ENCODE measurements around the gene LSR. TPM values are rescaled to one million over a fixed set of nuclear protein-coding genes. Genes with fewer than 3 reads are reported as not detected.

LSR gene
- total RNA-seq, 4 donors from 2014 or later, result 36.5 to 85.3 (median 61.8) TPM

DNA sequence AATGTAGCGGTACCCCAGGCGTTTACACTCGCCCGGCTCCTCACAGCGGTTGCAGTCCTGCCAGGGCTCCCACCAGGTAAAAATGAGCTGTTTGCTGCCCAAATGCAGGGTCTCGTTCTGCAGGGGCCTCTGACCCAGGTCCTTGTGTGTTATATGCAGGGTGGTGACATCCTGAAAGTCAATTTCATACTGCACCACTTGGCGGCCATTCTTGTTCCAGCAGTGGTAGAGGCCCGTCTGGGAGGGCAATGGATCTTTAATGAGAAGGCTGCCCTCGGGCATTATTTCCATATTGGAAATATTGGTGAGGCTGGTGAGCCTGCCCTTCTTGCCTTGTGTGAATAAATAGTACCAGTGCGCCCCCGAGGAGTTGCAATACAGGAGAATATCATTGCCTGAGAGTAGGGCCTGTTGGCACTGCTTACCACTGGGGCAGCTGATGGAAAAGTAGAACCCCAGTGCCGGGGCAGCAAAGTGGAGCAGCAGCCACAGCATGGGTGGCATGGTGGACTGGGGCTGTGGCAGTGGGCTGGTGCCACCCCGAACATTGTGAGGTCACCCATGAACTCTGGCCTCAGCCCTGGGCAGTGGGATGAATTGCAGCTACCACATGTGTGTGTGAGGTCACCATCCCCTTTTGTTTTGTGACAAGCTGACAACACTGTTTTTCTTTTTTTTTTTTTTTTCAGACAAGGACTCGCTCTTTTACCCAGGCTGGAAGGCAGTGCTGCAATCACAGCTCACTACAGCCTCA is 20.4 kb upstream of the LSR start, which contains the start of gene FAM187B:
FAM187B (minus strand) TSS at position 563 of the 754 bp plus-strand sequence; CDS start at position 504, 59 bp downstream.
- 80 to 91% methylated on average over 7 to 12 of the region's 14 CpGs for WGBS, 2 donors
- TF ChIP-seq, protein P1, sequence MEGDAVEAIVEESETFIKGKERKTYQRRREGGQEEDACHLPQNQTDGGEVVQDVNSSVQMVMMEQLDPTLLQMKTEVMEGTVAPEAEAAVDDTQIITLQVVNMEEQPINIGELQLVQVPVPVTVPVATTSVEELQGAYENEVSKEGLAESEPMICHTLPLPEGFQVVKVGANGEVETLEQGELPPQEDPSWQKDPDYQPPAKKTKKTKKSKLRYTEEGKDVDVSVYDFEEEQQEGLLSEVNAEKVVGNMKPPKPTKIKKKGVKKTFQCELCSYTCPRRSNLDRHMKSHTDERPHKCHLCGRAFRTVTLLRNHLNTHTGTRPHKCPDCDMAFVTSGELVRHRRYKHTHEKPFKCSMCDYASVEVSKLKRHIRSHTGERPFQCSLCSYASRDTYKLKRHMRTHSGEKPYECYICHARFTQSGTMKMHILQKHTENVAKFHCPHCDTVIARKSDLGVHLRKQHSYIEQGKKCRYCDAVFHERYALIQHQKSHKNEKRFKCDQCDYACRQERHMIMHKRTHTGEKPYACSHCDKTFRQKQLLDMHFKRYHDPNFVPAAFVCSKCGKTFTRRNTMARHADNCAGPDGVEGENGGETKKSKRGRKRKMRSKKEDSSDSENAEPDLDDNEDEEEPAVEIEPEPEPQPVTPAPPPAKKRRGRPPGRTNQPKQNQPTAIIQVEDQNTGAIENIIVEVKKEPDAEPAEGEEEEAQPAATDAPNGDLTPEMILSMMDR (IDR thresholded peaks at IDR 0.05), result no peak
- TF ChIP-seq POLR2A (IDR thresholded peaks at IDR 0.05), result no peak
- no peak within 1 kb of the TSS for H3K4me3 ChIP-seq (replicated peaks in 1 of 3)
- no peaks in the 10 kb centered on the region for H3K27me3 ChIP-seq
- intact Hi-C loops (cut with DNase I), result no loop called here
- H3K4me1 ChIP-seq, result peaks cover 0 to 2% of the 10 kb centered on the region in 2 donors
- H3K36me3 ChIP-seq, result no peaks in the 10 kb centered on the region
- DNase-seq, result no peak
- no peak within 1 kb of the TSS for H3K27ac ChIP-seq
- H3K9me3 ChIP-seq, result no peaks in the 10 kb centered on the region

DNA sequence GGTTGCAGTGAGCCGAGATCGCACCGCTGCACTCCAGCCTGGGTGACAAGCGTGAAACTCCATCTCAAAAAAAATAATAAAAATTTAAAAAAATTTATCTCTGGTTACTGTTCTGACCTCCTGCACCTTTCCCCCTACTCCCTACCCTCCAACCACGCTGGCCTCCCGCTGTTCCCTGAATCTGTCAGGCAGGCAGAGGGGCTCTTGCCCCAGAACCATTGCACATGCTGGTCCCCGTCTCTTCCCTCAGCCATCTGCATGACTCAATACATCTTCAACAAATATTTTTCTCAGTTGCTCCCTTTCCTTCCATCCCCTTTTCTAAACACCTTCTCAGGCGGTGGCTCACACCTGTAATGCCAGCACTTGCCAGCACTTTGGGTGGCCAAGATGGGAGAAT is 19.2 kb upstream of the LSR start:
- intact Hi-C loops (cut with DNase I), result no loop called here
- Histone ChIP-seq H3K9me3 (no peaks in the 10 kb centered on the region), H3K27ac (no peak overlapping the region), H3K27me3 (no peaks in the 10 kb centered on the region), H3K36me3 (no peaks in the 10 kb centered on the region), H3K4me3 (replicated peaks in 1 of 3) (no peak overlapping the region), H3K4me1 (peaks cover 0 to 2% of the 10 kb centered on the region in 2 donors)
- WGBS, 2 donors, result 91% methylated on average over 8 of the region's 8 CpGs
- no peak for TF ChIP-seq POLR2A (IDR thresholded peaks at IDR 0.05)
- TF ChIP-seq, protein P1 (IDR thresholded peaks at IDR 0.05), result no peak
- no peak for DNase-seq

DNA sequence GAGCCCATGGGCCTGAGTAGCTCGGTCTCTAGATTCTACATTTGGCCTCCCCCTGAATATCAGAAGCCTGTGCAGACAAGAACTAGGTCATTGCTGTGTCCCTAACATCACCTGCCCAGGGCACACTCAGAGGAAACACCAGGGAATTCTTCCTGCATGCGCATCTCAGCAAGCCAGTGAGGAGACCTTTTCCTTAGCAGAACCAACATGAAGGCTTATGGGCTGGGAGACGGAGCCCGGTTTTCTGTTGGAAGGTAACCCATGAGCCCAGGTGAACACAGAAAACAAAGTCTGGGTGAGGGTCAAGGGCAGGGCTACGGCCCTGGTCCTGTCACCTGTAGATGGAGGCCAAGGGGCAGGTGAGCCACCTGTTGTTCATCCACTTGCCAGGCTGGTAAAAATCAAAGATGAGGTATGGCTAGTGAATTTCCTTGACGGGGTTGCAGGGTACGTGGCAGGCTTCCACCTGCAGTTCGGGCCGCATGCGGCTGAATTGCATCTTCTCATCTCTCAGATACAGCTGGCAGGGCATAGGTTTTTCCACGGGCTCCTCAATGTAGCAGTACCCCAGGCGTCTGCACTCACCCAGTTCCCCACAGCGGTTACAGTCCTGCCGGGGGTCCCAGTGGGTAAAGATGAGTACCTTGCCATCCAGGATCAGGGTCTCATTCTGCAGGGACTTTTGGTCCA is 16.7 kb upstream of the LSR start:
- Histone ChIP-seq H3K4me3 (replicated peaks in 1 of 3) (no peak overlapping the region), H3K27ac (no peak overlapping the region), H3K36me3 (no peaks in the 10 kb centered on the region), H3K27me3 (no peaks in the 10 kb centered on the region), H3K4me1 (no peaks in the 10 kb centered on the region), H3K9me3 (no peaks in the 10 kb centered on the region)
- 86 to 96% methylated on average over 11 to 14 of the region's 14 CpGs for WGBS, 2 donors
- DNase-seq, result no peak
- intact Hi-C loops (cut with DNase I), result no loop called here
- TF ChIP-seq, protein P1 (IDR thresholded peaks at IDR 0.05), result no peak

DNA sequence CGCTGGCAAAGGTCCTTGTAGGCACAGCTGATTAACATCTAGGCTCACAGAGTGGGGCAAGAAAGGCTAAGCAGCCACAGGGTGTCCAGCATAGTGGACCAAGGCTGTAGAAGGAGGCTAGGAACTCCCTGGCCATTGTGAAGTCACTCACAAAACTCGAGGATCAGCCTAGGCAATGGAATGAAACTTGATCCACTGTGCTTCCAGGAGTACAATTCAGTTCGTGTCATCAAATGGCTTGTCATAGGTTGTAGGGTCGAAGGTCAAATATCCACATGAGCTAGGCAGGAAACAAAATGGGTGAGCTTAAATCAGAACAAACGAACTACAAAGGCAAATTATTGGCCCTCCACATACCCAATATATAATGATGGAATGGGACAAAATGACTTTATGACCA is 15.9 kb upstream of the LSR start:
- TF ChIP-seq, protein P1 (IDR thresholded peaks at IDR 0.05), result no peak
- TF ChIP-seq POLR2A (IDR thresholded peaks at IDR 0.05), result no peak
- no peaks in the 10 kb centered on the region for H3K4me1 ChIP-seq
- no peak overlapping the region for H3K27ac ChIP-seq
- WGBS, 2 donors, result 63 to 66% methylated on average over 5 of the region's 5 CpGs
- intact Hi-C loops (cut with DNase I), result no loop called here
- no peaks in the 10 kb centered on the region for H3K27me3 ChIP-seq
- DNase-seq, result no peak
- no peak overlapping the region for H3K4me3 ChIP-seq (replicated peaks in 1 of 3)
- no peaks in the 10 kb centered on the region for H3K36me3 ChIP-seq
- H3K9me3 ChIP-seq, result no peaks in the 10 kb centered on the region
